GM21526 (cell line): Measurements from ENCODE around the gene PDGFC.

Source experiments
- ATAC-seq: cut with Tn5 transposase; IDR thresholded peaks from one replicate; pipeline ENCODE4 v1.9.1; 2021; ENCODE audit warnings: moderate library complexity; ENCODE audit not compliant: unreplicated experiment, low FRiP score

PDGFC gene

GRCh38 chr4:156838761-156839160, 132.8 kb downstream of the PDGFC start:
- ATAC-seq: no peak

GRCh38 chr4:156837625-156838345, 133.8 kb downstream of the PDGFC start:
- no peak for ATAC-seq

GRCh38 chr4:156832886-156833285, 138.7 kb downstream of the PDGFC start:
- no peak for ATAC-seq

- ATAC-seq: no peak
Measured at GRCh38 chr4:156830351-156830750, 141.2 kb downstream of the PDGFC start.

- no peak for ATAC-seq
Measured at GRCh38 chr4:156829201-156829873, 142.3 kb downstream of the PDGFC start.

- ATAC-seq: no peak
Measured at GRCh38 chr4:156827519-156827918, 144.1 kb downstream of the PDGFC start.

GRCh38 chr4:156825074-156825473, 146.5 kb downstream of the PDGFC start:
- no peak for ATAC-seq

- ATAC-seq: no peak
Measured at GRCh38 chr4:156824451-156825060, 147.0 kb downstream of the PDGFC start.

GRCh38 chr4:156820931-156821330, 150.7 kb downstream of the PDGFC start:
- ATAC-seq: no peak

- ATAC-seq: no peak
Measured at GRCh38 chr4:156816360-156816755, 155.2 kb downstream of the PDGFC start.

GRCh38 chr4:156815717-156816359, 155.8 kb downstream of the PDGFC start:
- ATAC-seq: no peak

GRCh38 chr4:156811963-156812362, 159.6 kb downstream of the PDGFC start:
- ATAC-seq: no peak

GRCh38 chr4:156811286-156811685, 160.3 kb downstream of the PDGFC start:
- ATAC-seq: no peak

- ATAC-seq: no peak
Measured at GRCh38 chr4:156805696-156806095, 165.9 kb downstream of the PDGFC start.

GRCh38 chr4:156803056-156803455, 168.5 kb downstream of the PDGFC start:
- no peak for ATAC-seq

- no peak for ATAC-seq
Measured at GRCh38 chr4:156800463-156800862, 171.1 kb downstream of the PDGFC start.

- ATAC-seq: no peak
Measured at GRCh38 chr4:156799121-156799589, 172.4 kb downstream of the PDGFC start.

GRCh38 chr4:156798438-156798837, 173.2 kb downstream of the PDGFC start:
- no peak for ATAC-seq

GRCh38 chr4:156797206-156797605, 174.4 kb downstream of the PDGFC start:
- ATAC-seq: no peak

GRCh38 chr4:156795727-156796126, 175.9 kb downstream of the PDGFC start:
- no peak for ATAC-seq

- no peak for ATAC-seq
Measured at GRCh38 chr4:156794863-156795262, 176.7 kb downstream of the PDGFC start.
